Iris pigment epithelial cell (primary cell): Measurements from ENCODE around the gene STAC.
"Not testable (repeated sequence)": the region's sequence is repeated elsewhere in the genome, so short reads cannot be mapped to it uniquely, and the experiment has no call there.

Source experiments
- DNase-seq: peaks from one replicate; pipeline ENCODE4 v3.0.0-alpha.2; 2011; ENCODE audit warnings: low read depth

STAC gene

GRCh38 chr3:36416599-36416998, 36.3 kb downstream of the STAC start:
- DNase-seq = no peak

- DNase-seq = no peak
Observed at GRCh38 chr3:36417237-36417636, 36.9 kb downstream of the STAC start.

GRCh38 chr3:36418296-36418695, 38.0 kb downstream of the STAC start:
- DNase-seq = no peak

- DNase-seq = no peak
Observed at GRCh38 chr3:36428445-36428844, 48.1 kb downstream of the STAC start.

- no peak for DNase-seq
Observed at GRCh38 chr3:36429986-36430485, 49.7 kb downstream of the STAC start.

GRCh38 chr3:36433511-36433910, 53.2 kb downstream of the STAC start:
- DNase-seq = no peak

GRCh38 chr3:36434687-36435426, 54.6 kb downstream of the STAC start:
- no peak for DNase-seq

- DNase-seq = no peak
Observed at GRCh38 chr3:36443028-36443686, 62.9 kb downstream of the STAC start.

- DNase-seq = no peak
Observed at GRCh38 chr3:36444909-36445308, 64.6 kb downstream of the STAC start.

GRCh38 chr3:36446276-36446675, 66.0 kb downstream of the STAC start:
- no peak for DNase-seq

GRCh38 chr3:36447061-36447460, 66.8 kb downstream of the STAC start:
- no peak for DNase-seq

GRCh38 chr3:36451816-36452215, 71.5 kb downstream of the STAC start:
- no peak for DNase-seq

GRCh38 chr3:36453213-36453612, 72.9 kb downstream of the STAC start:
- DNase-seq = not testable (repeated sequence)

- DNase-seq = not testable (repeated sequence)
Observed at GRCh38 chr3:36453896-36454295, 73.6 kb downstream of the STAC start.

GRCh38 chr3:36455406-36455805, 75.1 kb downstream of the STAC start:
- DNase-seq = no peak

- no peak for DNase-seq
Observed at GRCh38 chr3:36456784-36457183, 76.5 kb downstream of the STAC start.

- DNase-seq = no peak
Observed at GRCh38 chr3:36457667-36458066, 77.4 kb downstream of the STAC start.

GRCh38 chr3:36459177-36459576, 78.9 kb downstream of the STAC start:
- no peak for DNase-seq

- peak; percentile 25 for DNase-seq
Observed at GRCh38 chr3:36461597-36461996, 81.3 kb downstream of the STAC start.

- not testable (repeated sequence) for DNase-seq
Observed at GRCh38 chr3:36472045-36472444, 91.7 kb downstream of the STAC start.

- no peak for DNase-seq
Observed at GRCh38 chr3:36475558-36475957, 95.3 kb downstream of the STAC start.

GRCh38 chr3:36476286-36476942, 96.1 kb downstream of the STAC start:
- DNase-seq = no peak

- DNase-seq = no peak
Observed at GRCh38 chr3:36477655-36478054, 97.4 kb downstream of the STAC start.
